ENCODE measurements around the gene FAM174A.

- TF ChIP-seq POLR2A (IDR thresholded peaks at IDR 0.05) (no peak), CTCF (IDR thresholded peaks at IDR 0.05) (no peak), POLR2AphosphoS5 (IDR thresholded peaks at IDR 0.05) (no peak)
Observed at GRCh38 chr5:100615362-100615761, 80.2 kb downstream of the FAM174A start.
